ENCODE results near the gene ALLC. TPM values are rescaled to one million over a fixed set of nuclear protein-coding genes. Genes with fewer than 3 reads are reported as not detected.

The ALLC gene
- polyA plus RNA-seq, 1 of the 3 experiments (the other 2 are of a cell fraction): not detected

- peaks cover 0 to 8% of the 10 kb centered on the region in 2 experiments for H3K36me3 ChIP-seq (replicated peaks in 1 of 2; ENCODE audit: control insufficient read depth in 1 of 2, insufficient read depth in 2 of 2, low read length in 1 of 2)
- TF ChIP-seq IRF3 (IDR thresholded peaks at IDR 0.05; ENCODE audit: low read depth, low read length) (no peak), ZBTB33 (IDR thresholded peaks at IDR 0.05; ENCODE audit: borderline replicate concordance, low read depth) (no peak), ELF1 (IDR thresholded peaks at IDR 0.05) (no peak), GATA2 (CRISPR knock-in tag; IDR thresholded peaks at IDR 0.05) (peak; percentile 91), RAD21 (IDR thresholded peaks at IDR 0.05; ENCODE audit: low read length) (peak; percentile 12; the same call in 1 of the 2 replicates), FOXJ3 (CRISPR knock-in tag; IDR thresholded peaks at IDR 0.05) (0 out of 2 replicates have a peak, but pooled peaks have one; percentile 57), RCOR1 (IDR thresholded peaks at IDR 0.05; ENCODE audit: low read length) (peak; percentile 21; the same call in 1 of the 2 replicates)
- CTCF ChIA-PET: interaction anchor here (0.6 to 1.3 kb wide), 3 partner anchors 10 to 34 kb away, joined by 3 read pairs; no protein-coding TSS in a partner anchor
- H3K79me2 ChIP-seq (ENCODE audit: insufficient read depth): no peaks in the 10 kb centered on the region
- H3K4me2 ChIP-seq: no peak overlapping the region
- peak overlapping the region in 1 of 2 experiments; percentile 62; a peak in 2 of 4 replicates for H3K27ac ChIP-seq (ENCODE audit: low read depth in 2 of 2, low read length in 1 of 2)
- H3F3A ChIP-seq (replicated peaks; ENCODE audit: insufficient read depth): peaks cover 5% of the 10 kb centered on the region
- H3K4me1 ChIP-seq (ENCODE audit: control insufficient read depth in 1 of 2, insufficient read depth in 2 of 2, low read depth in 1 of 2, low read length in 1 of 2): peaks cover 0 to 4% of the 10 kb centered on the region in 2 experiments; a peak in 1 of 4 replicates
- no peak overlapping the region for H3K4me3 ChIP-seq (ENCODE audit: low read depth in 2 of 2, low read length in 1 of 2)
- peaks cover 6% of the 10 kb centered on the region; the same call in 1 of the 2 replicates for H3K9me3 ChIP-seq
- no peaks in the 10 kb centered on the region for H3K27me3 ChIP-seq (ENCODE audit: insufficient read depth)
- DNase-seq: no peak
- H3K9ac ChIP-seq: no peak overlapping the region
- POLR2A ChIA-PET: no interaction called here
- no peaks in the 10 kb centered on the region for H3K9me2 ChIP-seq
- no peak overlapping the region for H2AFZ ChIP-seq (ENCODE audit: low read depth)
- H4K20me1 ChIP-seq (ENCODE audit: insufficient read depth): no peaks in the 10 kb centered on the region
Observed at GRCh38 chr2:3618367-3618766, 39.6 kb upstream of the ALLC start.

GRCh38 chr2:3619033-3619432, 39.0 kb upstream of the ALLC start:
- H3K9ac ChIP-seq: no peak overlapping the region
- peaks cover 0 to 8% of the 10 kb centered on the region in 2 experiments for H3K36me3 ChIP-seq (replicated peaks in 1 of 2; ENCODE audit: control insufficient read depth in 1 of 2, insufficient read depth in 2 of 2, low read length in 1 of 2)
- ChIA-PET CTCF (interaction anchor here (0.6 to 1.3 kb wide), 3 partner anchors 10 to 33 kb away, joined by 3 read pairs; no protein-coding TSS in a partner anchor), POLR2A (no interaction called here)
- no peak for DNase-seq
- no peaks in the 10 kb centered on the region for H4K20me1 ChIP-seq (ENCODE audit: insufficient read depth)
- no peaks in the 10 kb centered on the region for H3K9me2 ChIP-seq
- no peak overlapping the region for H2AFZ ChIP-seq (ENCODE audit: low read depth)
- H3K27ac ChIP-seq (ENCODE audit: low read depth in 2 of 2, low read length in 1 of 2): peak overlapping the region in 1 of 2 experiments; percentile 62; a peak in 2 of 4 replicates
- no peaks in the 10 kb centered on the region for H3K27me3 ChIP-seq (ENCODE audit: insufficient read depth)
- peaks cover 5% of the 10 kb centered on the region for H3F3A ChIP-seq (replicated peaks; ENCODE audit: insufficient read depth)
- peaks cover 0 to 4% of the 10 kb centered on the region in 2 experiments; a peak in 1 of 4 replicates for H3K4me1 ChIP-seq (ENCODE audit: control insufficient read depth in 1 of 2, insufficient read depth in 2 of 2, low read depth in 1 of 2, low read length in 1 of 2)
- H3K4me2 ChIP-seq: no peak overlapping the region
- WGBS (ENCODE audit: low lambda C conversion rate): 68% methylated on average over 2 of the region's 2 CpGs
- H3K9me3 ChIP-seq: peaks cover 6% of the 10 kb centered on the region; the same call in 1 of the 2 replicates
- H3K79me2 ChIP-seq (ENCODE audit: insufficient read depth): no peaks in the 10 kb centered on the region
- H3K4me3 ChIP-seq (ENCODE audit: low read depth in 2 of 2, low read length in 1 of 2): no peak overlapping the region
- TF ChIP-seq USF1 (IDR thresholded peaks at IDR 0.05; ENCODE audit: borderline replicate concordance, low read depth) (no peak), MEF2A (IDR thresholded peaks at IDR 0.05; ENCODE audit: borderline replicate concordance, low read depth) (no peak), FOXJ3 (CRISPR knock-in tag; IDR thresholded peaks at IDR 0.05) (no peak), EZH2phosphoT487 (IDR thresholded peaks at IDR 0.05; ENCODE audit: borderline replicate concordance, low read depth) (no peak), ZBTB33 (IDR thresholded peaks at IDR 0.05; ENCODE audit: borderline replicate concordance, low read depth) (no peak), REST (IDR thresholded peaks at IDR 0.05; ENCODE audit: low read depth, low read length) (no peak), GATA2 (CRISPR knock-in tag; IDR thresholded peaks at IDR 0.05) (no peak), CTCF (IDR thresholded peaks at IDR 0.05) (no peak), RFX5 (IDR thresholded peaks at IDR 0.05; ENCODE audit: low read length) (no peak), NFIC (IDR thresholded peaks at IDR 0.05; ENCODE audit: borderline replicate concordance) (no peak)
